Fibroblast of lung (primary cell): ENCODE measurements around the gene RAPGEF4. TPM values are rescaled to one million over a fixed set of nuclear protein-coding genes. Genes with fewer than 3 reads are reported as not detected.
A peak's percentile ranks its signal among the peaks of the same experiment; 100 is the strongest.

Experiments used
- DNase-seq, 2 donors: peaks; one replicate each; pipeline versions ENCODE4 v3.0.0 to v3.0.0-alpha.2; 2010; ENCODE audit warnings: low read depth in 2 of 2
- H2AFZ ChIP-seq: 2 replicates; pipeline ENCODE4 v1.5.1; 2012; ENCODE audit warnings: low read length, control low read depth, inconsistent platforms
- H3K27ac ChIP-seq: 2 replicates; pipeline ENCODE4 v1.5.1; 2011; ENCODE audit warnings: low read length, control low read depth; ENCODE audit not compliant: insufficient read depth
- H3K27me3 ChIP-seq: 2 replicates; pipeline ENCODE4 v1.5.1; 2011; ENCODE audit warnings: mild to moderate bottlenecking, low read length; ENCODE audit not compliant: control insufficient read depth, insufficient read depth
- H3K36me3 ChIP-seq: 2 replicates; pipeline ENCODE4 v1.5.1; 2011; ENCODE audit warnings: low read length; ENCODE audit not compliant: control insufficient read depth, insufficient read depth
- H3K4me1 ChIP-seq: 2 replicates; pipeline ENCODE4 v1.5.1; 2011; ENCODE audit warnings: low read length; ENCODE audit not compliant: control insufficient read depth, insufficient read depth; ENCODE audit errors: extremely low read depth
- H3K4me2 ChIP-seq: 2 replicates; pipeline ENCODE4 v1.5.1; 2011; ENCODE audit warnings: low read length, control low read depth; ENCODE audit not compliant: insufficient read depth; ENCODE audit errors: extremely low read depth
- H3K4me3 ChIP-seq, 4 experiments: fragments of 200-600 bp in 1 of 4; sonication (generic) in 1 of 4; replicated peaks in 1 of 4; 2 replicates each; pipeline ENCODE4 v1.5.1; 2011 to 2016; ENCODE audit warnings: low read length in 4 of 4, low read depth in 3 of 4, mild to moderate bottlenecking in 3 of 4, control low read depth in 2 of 4, inconsistent platforms in 1 of 4, mixed read lengths in 1 of 4; ENCODE audit not compliant: insufficient read depth in 1 of 4; ENCODE audit errors: control extremely low read depth in 1 of 4
- H3K79me2 ChIP-seq: 2 replicates; pipeline ENCODE4 v1.5.1; 2012; ENCODE audit warnings: mild to moderate bottlenecking, low read length, inconsistent platforms; ENCODE audit not compliant: control insufficient read depth, insufficient read depth
- H3K9ac ChIP-seq: 2 replicates; pipeline ENCODE4 v1.5.1; 2011; ENCODE audit warnings: mild to moderate bottlenecking, low read length, control low read depth; ENCODE audit not compliant: insufficient read depth
- H3K9me3 ChIP-seq: 2 replicates; pipeline ENCODE4 v1.5.1; 2012; ENCODE audit warnings: low read depth, low read length; ENCODE audit not compliant: control insufficient read depth, insufficient read depth
- H4K20me1 ChIP-seq: 2 replicates; pipeline ENCODE4 v1.5.1; 2011; ENCODE audit warnings: low read length; ENCODE audit not compliant: control insufficient read depth, insufficient read depth; ENCODE audit errors: extremely low read depth
- CTCF ChIP-seq, 2 donors: IDR thresholded peaks in 1 of 2; conservative IDR thresholded peaks in 1 of 2; 1 replicate in 1 of 2; 2 replicates in 1 of 2; pipeline ENCODE4 v1.5.1; 2011 to 2012; ENCODE audit warnings: low read length in 2 of 2, control low read depth in 1 of 2, inconsistent platforms in 1 of 2, low read depth in 1 of 2, mild to moderate bottlenecking in 1 of 2
- EZH2 ChIP-seq: IDR thresholded peaks from 2 replicates; pipeline ENCODE4 v1.5.1; 2012; ENCODE audit warnings: low read length, control low read depth, mild to moderate bottlenecking; ENCODE audit errors: missing control alignments
- polyA plus RNA-seq, 2 donors: library from polyadenylated mRNA; depleted of rRNA in 1 of 2; stranded (reverse) in 1 of 2; unstranded in 1 of 2; fragments of >200 nt; gene quantifications; 2 replicates each; pipeline ENCODE4 v1.2.1, GENCODE V29; 2011 to 2012; ENCODE audit warnings: missing spikeins in 1 of 2
- total RNA-seq: library from RNA; depleted of rRNA; stranded (reverse); fragments of >200 nt; gene quantifications from 2 replicates; pipeline ENCODE4 v1.2.1, GENCODE V29; 2014

RAPGEF4 gene
- total and polyA plus RNA-seq, 2 donors (not counting 1 experiment from before 2014, with no cell fraction given): 0.51 to 3.0 TPM

- Histone ChIP-seq H3K4me2 (no peak overlapping the region), H3K9me3 (no peaks in the 10 kb centered on the region), H3K27me3 (no peaks in the 10 kb centered on the region), H2AFZ (no peak overlapping the region), H3K27ac (no peak overlapping the region), H3K36me3 (no peaks in the 10 kb centered on the region), H3K9ac (no peak overlapping the region), H3K4me3 (no peak overlapping the region), H3K4me1 (peaks cover 6% of the 10 kb centered on the region), H4K20me1 (no peaks in the 10 kb centered on the region), H3K79me2 (no peaks in the 10 kb centered on the region)
- TF ChIP-seq CTCF (conservative IDR thresholded peaks at IDR 0.05 in 1 of 2, IDR thresholded peaks at IDR 0.05 in 1 of 2; ENCODE audit: low read depth in 1 of 2, low read length in 2 of 2) (no peak), EZH2 (no peak)
- DNase-seq: no peak
These were observed 226.4 kb downstream of the RAPGEF4 start for GRCh38 chr2:172962082-172962481.

- Histone ChIP-seq H3K4me1 (peaks cover 9% of the 10 kb centered on the region), H2AFZ (no peak overlapping the region), H3K27me3 (no peaks in the 10 kb centered on the region), H3K27ac (no peak overlapping the region), H3K36me3 (no peaks in the 10 kb centered on the region), H3K4me2 (peak overlapping the region; percentile 26), H3K9ac (no peak overlapping the region), H3K4me3 (no peak overlapping the region), H3K79me2 (no peaks in the 10 kb centered on the region), H4K20me1 (no peaks in the 10 kb centered on the region), H3K9me3 (no peaks in the 10 kb centered on the region)
- TF ChIP-seq CTCF (conservative IDR thresholded peaks at IDR 0.05 in 1 of 2, IDR thresholded peaks at IDR 0.05 in 1 of 2; ENCODE audit: low read depth in 1 of 2, low read length in 2 of 2): no peak
- no peak for TF ChIP-seq EZH2
- DNase-seq: peak; percentile 46 to 58
These were observed 227.2 kb downstream of the RAPGEF4 start for GRCh38 chr2:172962824-172963223.

- Histone ChIP-seq H3K9ac (no peak overlapping the region), H3K4me1 (peaks cover 13% of the 10 kb centered on the region), H3K36me3 (no peaks in the 10 kb centered on the region), H3K4me2 (no peak overlapping the region), H3K79me2 (no peaks in the 10 kb centered on the region), H2AFZ (no peak overlapping the region), H3K27ac (no peak overlapping the region), H4K20me1 (no peaks in the 10 kb centered on the region), H3K9me3 (no peaks in the 10 kb centered on the region), H3K4me3 (no peak overlapping the region), H3K27me3 (no peaks in the 10 kb centered on the region)
- DNase-seq: peak; percentile 33 to 49
- TF ChIP-seq EZH2: no peak
- no peak for TF ChIP-seq CTCF (conservative IDR thresholded peaks at IDR 0.05 in 1 of 2, IDR thresholded peaks at IDR 0.05 in 1 of 2; ENCODE audit: low read depth in 1 of 2, low read length in 2 of 2)
These were observed 229.0 kb downstream of the RAPGEF4 start for GRCh38 chr2:172964511-172965139.
